Neural cell (in vitro differentiated cells): ENCODE data around the gene PAGE2B. TPM values are rescaled to one million over a fixed set of nuclear protein-coding genes. Genes with fewer than 3 reads are reported as not detected.
"Not testable (repeated sequence)": the region's sequence is repeated elsewhere in the genome, so short reads cannot be mapped to it uniquely, and the experiment has no call there.

Source experiments
- H2AFZ ChIP-seq: fragments of 200-600, 300-800 bp; sonication (generic), shearing (Covaris generic); 2 replicates; pipeline ENCODE4 v1.6.0; 2014; ENCODE audit warnings: low read depth, mild to moderate bottlenecking, antibody characterized with exemption, low read length, moderate library complexity
- H3F3A ChIP-seq: fragments of 200-600 bp; shearing (Covaris generic); 2 replicates; pipeline ENCODE4 v1.6.1; 2016; ENCODE audit warnings: mild to moderate bottlenecking, moderate library complexity, mixed read lengths, antibody characterized with exemption, low read length; ENCODE audit not compliant: insufficient read depth, poor library complexity, severe bottlenecking
- H3K27ac ChIP-seq: fragments of 200-600, 300-800 bp; sonication (generic), shearing (Covaris generic); 2 replicates; pipeline ENCODE4 v1.5.1; 2014; ENCODE audit warnings: mild to moderate bottlenecking, low read length, moderate library complexity
- H3K27me3 ChIP-seq: fragments of 300-800, 200-600 bp; sonication (generic), shearing (Covaris generic); 2 replicates; pipeline ENCODE4 v1.6.0; 2014; ENCODE audit warnings: mild to moderate bottlenecking, low read depth, low read length, moderate library complexity; ENCODE audit not compliant: insufficient read depth
- H3K36me3 ChIP-seq: fragments of 300-800, 200-600 bp; sonication (generic), shearing (Covaris generic); 2 replicates; pipeline ENCODE4 v1.5.1; 2014; ENCODE audit warnings: mild to moderate bottlenecking, antibody characterized with exemption, low read length, moderate library complexity; ENCODE audit not compliant: insufficient read depth
- H3K4me2 ChIP-seq: fragments of 300-800, 200-600 bp; sonication (generic), shearing (Covaris generic); 2 replicates; pipeline ENCODE4 v1.6.0; 2014; ENCODE audit warnings: mild to moderate bottlenecking, low read length
- H3K4me3 ChIP-seq: fragments of 300-800, 200-600 bp; sonication (generic), shearing (Covaris generic); 2 replicates; pipeline ENCODE4 v1.5.1; 2014; ENCODE audit warnings: mild to moderate bottlenecking, low read length, moderate library complexity
- H3K79me2 ChIP-seq: fragments of 200-600 bp; shearing (Covaris generic); replicated peaks from 2 replicates; pipeline ENCODE4 v1.6.0; 2014; ENCODE audit warnings: mild to moderate bottlenecking, low read length, moderate library complexity; ENCODE audit not compliant: insufficient read depth
- H3K9ac ChIP-seq: fragments of 300-800, 200-600 bp; sonication (generic), shearing (Covaris generic); 2 replicates; pipeline ENCODE4 v1.6.1; 2016; ENCODE audit warnings: mild to moderate bottlenecking, low read length, mixed read lengths
- H3K9me2 ChIP-seq: fragments of 200-600 bp; shearing (Covaris generic); 2 replicates; pipeline ENCODE4 v1.6.1; 2016; ENCODE audit warnings: mild to moderate bottlenecking, low read length, mixed read lengths; ENCODE audit not compliant: insufficient read depth
- H3K9me3 ChIP-seq: fragments of 200-600, 300-800 bp; sonication (generic), shearing (Covaris generic); 2 replicates; pipeline ENCODE4 v1.6.1; 2016; ENCODE audit warnings: mild to moderate bottlenecking, mixed run types, low read length, moderate library complexity, mixed read lengths
- H4K20me1 ChIP-seq: fragments of 200-600 bp; shearing (Covaris generic); 2 replicates; pipeline ENCODE4 v1.6.1; 2016; ENCODE audit warnings: mild to moderate bottlenecking, mixed run types; ENCODE audit not compliant: insufficient read depth
- CTCF ChIP-seq: fragments of 450-650 bp; IDR thresholded peaks from 2 replicates; pipeline ENCODE4 v1.5.1; 2014; ENCODE audit warnings: antibody characterized with exemption, mild to moderate bottlenecking, moderate library complexity; ENCODE audit not compliant: poor library complexity, severe bottlenecking
- EZH2 ChIP-seq: fragments of 200-600, 300-800 bp; shearing (Covaris generic), sonication (generic); IDR thresholded peaks from 2 replicates; pipeline ENCODE4 v1.6.1; 2014; ENCODE audit warnings: antibody characterized with exemption, low read length, borderline replicate concordance, mild to moderate bottlenecking; ENCODE audit not compliant: insufficient read depth, poor library complexity, severe bottlenecking
- MXI1 ChIP-seq: fragments of 450-650 bp; conservative IDR thresholded peaks from 2 replicates; pipeline ENCODE4 v1.6.1; 2014; ENCODE audit warnings: antibody characterized with exemption, mild to moderate bottlenecking; ENCODE audit not compliant: poor library complexity, severe bottlenecking
- POLR2AphosphoS5 ChIP-seq: IDR thresholded peaks from 2 replicates; pipeline ENCODE4 v1.6.1; 2012
- RAD21 ChIP-seq: fragments of 450-650 bp; conservative IDR thresholded peaks from 2 replicates; pipeline ENCODE4 v1.6.1; 2014; ENCODE audit warnings: antibody characterized with exemption, mild to moderate bottlenecking, moderate library complexity
- REST ChIP-seq: IDR thresholded peaks from 2 replicates; pipeline ENCODE4 v1.6.1; 2012; ENCODE audit warnings: borderline replicate concordance
- SMC3 ChIP-seq: fragments of 450-650 bp; conservative IDR thresholded peaks from 2 replicates; pipeline ENCODE4 v1.6.1; 2014; ENCODE audit warnings: antibody characterized with exemption, mild to moderate bottlenecking, moderate library complexity; ENCODE audit not compliant: poor library complexity
- polyA plus RNA-seq: library from polyadenylated mRNA; depleted of rRNA; stranded (reverse); fragments of >200 nt; gene quantifications from 2 replicates; pipeline ENCODE4 v1.2.3, GENCODE V29; 2014

The PAGE2B gene
- polyA plus RNA-seq, 1 donor from 2014 or later = not detected

DNA sequence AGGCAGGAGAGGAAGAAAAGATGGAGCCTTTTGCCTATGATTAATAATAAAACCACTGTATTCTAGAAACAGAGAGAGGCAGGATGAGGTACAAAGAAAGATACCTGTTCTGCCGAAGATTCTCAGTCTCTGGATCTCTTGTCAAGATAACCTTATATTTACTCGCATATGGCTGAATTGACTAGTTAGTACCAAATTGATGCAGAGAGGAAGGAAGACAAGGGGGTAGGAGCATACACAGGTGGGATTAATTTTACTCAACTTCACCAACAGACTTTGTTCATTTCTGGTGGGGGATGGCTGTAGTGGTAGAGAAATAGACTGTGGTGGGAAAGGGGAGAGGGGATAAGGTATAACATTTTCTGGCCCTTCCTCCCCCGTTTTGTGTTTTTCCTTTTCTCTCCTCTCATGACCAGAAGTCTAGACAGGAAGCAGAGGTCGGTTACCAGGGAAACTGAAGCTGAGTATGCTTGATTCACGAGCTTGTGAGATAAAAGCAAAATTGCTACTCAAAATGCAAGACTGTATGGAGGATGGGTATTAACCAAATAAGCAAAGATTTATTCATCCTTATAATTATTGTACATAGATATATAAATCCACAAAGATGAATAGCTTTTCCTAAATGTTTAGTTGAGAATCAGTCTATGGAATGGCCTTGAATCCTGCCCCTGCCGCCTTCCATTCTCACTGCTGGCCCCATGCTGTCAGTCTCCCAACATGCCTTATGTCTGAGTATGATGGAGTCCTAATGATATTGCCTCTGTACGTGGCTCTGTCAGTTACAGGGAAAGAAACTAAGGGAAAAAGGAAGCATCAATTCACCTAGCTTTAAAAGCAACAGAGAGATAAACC, 17.8 kb upstream of the PAGE2B start:
- no peaks in the 10 kb centered on the region for H3F3A ChIP-seq
- H3K9me3 ChIP-seq = no peaks in the 10 kb centered on the region
- H3K9me2 ChIP-seq = no peaks in the 10 kb centered on the region
- H3K36me3 ChIP-seq = no peaks in the 10 kb centered on the region
- peak overlapping the region; percentile 55 for H3K9ac ChIP-seq
- peak overlapping the region; percentile 57 for H3K4me3 ChIP-seq
- H3K79me2 ChIP-seq = no peaks in the 10 kb centered on the region
- H3K4me2 ChIP-seq = no peak overlapping the region
- peak; percentile 40 for TF ChIP-seq REST
- TF ChIP-seq EZH2 = no peak
- peak; percentile 61 for TF ChIP-seq POLR2AphosphoS5
- TF ChIP-seq MXI1 = no peak
- TF ChIP-seq CTCF = no peak
- no peaks in the 10 kb centered on the region for H3K27me3 ChIP-seq
- no peaks in the 10 kb centered on the region for H4K20me1 ChIP-seq
- H3K27ac ChIP-seq = peak overlapping the region; percentile 82
- peak overlapping the region; percentile 45 for H2AFZ ChIP-seq

DNA sequence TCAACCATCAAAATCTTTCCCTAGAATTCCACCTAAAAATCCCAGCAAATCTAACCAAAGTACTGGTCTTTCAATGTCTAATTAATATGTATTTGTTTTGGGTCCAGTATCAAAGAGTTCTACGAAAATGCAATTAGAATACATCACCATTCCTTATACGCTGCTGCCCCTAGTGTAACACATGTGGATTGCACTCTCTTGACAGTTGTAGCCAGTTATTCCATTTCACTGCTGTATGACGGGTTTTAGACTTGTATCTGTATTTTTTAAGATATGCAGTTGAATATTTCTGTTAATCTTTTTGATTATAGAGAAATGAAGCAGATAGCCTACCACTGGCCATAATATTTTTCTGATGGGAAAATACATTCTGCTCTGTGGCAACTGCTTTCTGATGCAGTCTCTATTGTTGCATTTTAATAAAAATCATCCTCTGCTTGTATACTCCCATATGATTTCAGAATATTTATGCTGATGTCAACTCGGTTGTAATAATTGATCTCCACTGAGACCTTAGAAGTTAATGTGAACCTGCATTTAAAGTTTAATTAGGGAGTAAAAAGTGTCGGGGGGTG, 17.1 kb upstream of the PAGE2B start:
- Histone ChIP-seq H3K9ac (peak overlapping the region; percentile 55), H2AFZ (no peak overlapping the region), H4K20me1 (no peaks in the 10 kb centered on the region), H3K27ac (peak overlapping the region; percentile 82), H3K79me2 (no peaks in the 10 kb centered on the region), H3K27me3 (no peaks in the 10 kb centered on the region), H3K4me3 (peak overlapping the region; percentile 57), H3K9me3 (no peaks in the 10 kb centered on the region), H3K36me3 (no peaks in the 10 kb centered on the region), H3K4me2 (no peak overlapping the region), H3F3A (no peaks in the 10 kb centered on the region), H3K9me2 (no peaks in the 10 kb centered on the region)
- TF ChIP-seq RAD21 (peak; percentile 88), POLR2AphosphoS5 (no peak), CTCF (peak; percentile 82), SMC3 (peak; percentile 73), REST (no peak)

GRCh38 chrX:55067180-55067579, 7.7 kb upstream of the PAGE2B start:
- not testable (repeated sequence) for H3K27ac ChIP-seq, H3K9me3 ChIP-seq, H3K4me3 ChIP-seq, H3K27me3 ChIP-seq, H3K79me2 ChIP-seq, H4K20me1 ChIP-seq, H2AFZ ChIP-seq, H3F3A ChIP-seq, H3K4me2 ChIP-seq, H3K9ac ChIP-seq, H3K36me3 ChIP-seq, H3K9me2 ChIP-seq
